ENCODE results near the gene USP17L30.
"Not testable (repeated sequence)": the region's sequence is repeated elsewhere in the genome, so short reads cannot be mapped to it uniquely, and the experiment has no call there.

USP17L30 gene, protein sequence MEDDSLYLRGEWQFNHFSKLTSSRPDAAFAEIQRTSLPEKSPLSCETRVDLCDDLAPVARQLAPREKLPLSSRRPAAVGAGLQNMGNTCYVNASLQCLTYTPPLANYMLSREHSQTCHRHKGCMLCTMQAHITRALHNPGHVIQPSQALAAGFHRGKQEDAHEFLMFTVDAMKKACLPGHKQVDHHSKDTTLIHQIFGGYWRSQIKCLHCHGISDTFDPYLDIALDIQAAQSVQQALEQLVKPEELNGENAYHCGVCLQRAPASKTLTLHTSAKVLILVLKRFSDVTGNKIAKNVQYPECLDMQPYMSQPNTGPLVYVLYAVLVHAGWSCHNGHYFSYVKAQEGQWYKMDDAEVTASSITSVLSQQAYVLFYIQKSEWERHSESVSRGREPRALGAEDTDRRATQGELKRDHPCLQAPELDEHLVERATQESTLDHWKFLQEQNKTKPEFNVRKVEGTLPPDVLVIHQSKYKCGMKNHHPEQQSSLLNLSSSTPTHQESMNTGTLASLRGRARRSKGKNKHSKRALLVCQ

GRCh38 chr4:9362829-9363228, at the start of gene USP17L30:
Gene USP17L30, plus strand, starts transcription at chr4:9363129. Its CDS starts 0 bp downstream, at chr4:9363129.
- DNase-seq: not testable (repeated sequence)

- DNase-seq: not testable (repeated sequence)
Observed at GRCh38 chr4:9324191-9324590, 38.7 kb upstream of the USP17L30 start.

DNA sequence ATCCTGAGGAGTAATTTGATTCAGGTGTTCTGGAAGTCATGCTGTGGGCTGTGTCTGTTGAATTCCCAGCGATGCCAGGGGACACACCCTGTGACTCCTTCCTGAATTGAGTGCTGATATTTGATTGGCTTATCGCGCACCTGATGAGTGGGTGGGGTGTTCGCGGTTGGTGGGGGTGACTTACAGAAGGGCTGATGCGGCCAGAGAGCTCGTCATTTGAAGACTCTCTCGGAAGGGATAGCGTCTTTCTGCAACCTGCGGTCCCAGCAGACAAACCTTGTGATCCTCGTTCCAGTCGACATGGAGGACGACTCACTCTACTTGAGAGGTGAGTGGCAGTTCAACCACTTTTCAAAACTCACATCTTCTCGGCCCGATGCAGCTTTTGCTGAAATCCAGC, 38.1 kb upstream of the USP17L30 start, which contains the start of gene USP17L24:
USP17L24 (plus strand) TSS at position 301 of the 400 bp plus-strand sequence; CDS start at position 301, 0 bp downstream.
- DNase-seq: not testable (repeated sequence)

DNA sequence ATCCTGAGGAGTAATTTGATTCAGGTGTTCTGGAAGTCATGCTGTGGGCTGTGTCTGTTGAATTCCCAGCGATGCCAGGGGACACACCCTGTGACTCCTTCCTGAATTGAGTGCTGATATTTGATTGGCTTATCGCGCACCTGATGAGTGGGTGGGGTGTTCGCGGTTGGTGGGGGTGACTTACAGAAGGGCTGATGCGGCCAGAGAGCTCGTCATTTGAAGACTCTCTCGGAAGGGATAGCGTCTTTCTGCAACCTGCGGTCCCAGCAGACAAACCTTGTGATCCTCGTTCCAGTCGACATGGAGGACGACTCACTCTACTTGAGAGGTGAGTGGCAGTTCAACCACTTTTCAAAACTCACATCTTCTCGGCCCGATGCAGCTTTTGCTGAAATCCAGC, 33.3 kb upstream of the USP17L30 start, which contains the start of gene USP17L25:
USP17L25 (plus strand) TSS at position 301 of the 400 bp plus-strand sequence; CDS start at position 301, 0 bp downstream.
- not testable (repeated sequence) for DNase-seq

GRCh38 chr4:9334358-9334757, 28.6 kb upstream of the USP17L30 start, which contains the start of gene USP17L26:
Gene USP17L26, plus strand, starts transcription at chr4:9334658. Its CDS starts 0 bp downstream, at chr4:9334658.
- DNase-seq: not testable (repeated sequence)

GRCh38 chr4:9339103-9339502, 23.8 kb upstream of the USP17L30 start, which contains the start of gene USP17L5:
Gene USP17L5, plus strand, starts transcription at chr4:9339403. Its CDS starts 0 bp downstream, at chr4:9339403.
- DNase-seq: not testable (repeated sequence)

- not testable (repeated sequence) for DNase-seq
Observed at GRCh38 chr4:9343848-9344247, 19.1 kb upstream of the USP17L30 start, which contains the start of gene USP17L27. Gene USP17L27, plus strand, starts transcription at chr4:9344148. Its CDS starts 0 bp downstream, at chr4:9344148.

- DNase-seq: not testable (repeated sequence)
Observed at GRCh38 chr4:9348593-9348992, 14.3 kb upstream of the USP17L30 start, which contains the start of gene USP17L28. Gene USP17L28, plus strand, starts transcription at chr4:9348893. Its CDS starts 0 bp downstream, at chr4:9348893.

DNA sequence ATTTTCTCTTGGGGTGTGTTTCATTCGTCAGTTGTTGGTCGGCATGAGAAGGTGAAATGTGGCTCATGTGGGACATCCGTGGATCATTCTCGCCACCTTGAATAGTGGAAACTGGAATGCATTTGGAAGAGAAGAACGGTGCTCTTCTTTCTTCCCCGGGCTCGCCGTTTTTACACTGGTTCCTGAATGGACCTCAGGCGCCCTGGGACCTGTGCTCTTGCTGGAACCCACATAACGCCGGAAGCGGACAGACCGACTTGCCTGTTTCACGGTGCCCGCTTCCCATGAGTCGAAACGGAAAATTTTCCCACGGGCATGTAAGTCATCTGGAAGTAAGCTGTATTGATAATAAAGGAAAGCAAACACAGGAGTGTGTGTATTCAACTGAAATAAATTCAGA, 12.1 kb upstream of the USP17L30 start:
- not testable (repeated sequence) for DNase-seq

DNA sequence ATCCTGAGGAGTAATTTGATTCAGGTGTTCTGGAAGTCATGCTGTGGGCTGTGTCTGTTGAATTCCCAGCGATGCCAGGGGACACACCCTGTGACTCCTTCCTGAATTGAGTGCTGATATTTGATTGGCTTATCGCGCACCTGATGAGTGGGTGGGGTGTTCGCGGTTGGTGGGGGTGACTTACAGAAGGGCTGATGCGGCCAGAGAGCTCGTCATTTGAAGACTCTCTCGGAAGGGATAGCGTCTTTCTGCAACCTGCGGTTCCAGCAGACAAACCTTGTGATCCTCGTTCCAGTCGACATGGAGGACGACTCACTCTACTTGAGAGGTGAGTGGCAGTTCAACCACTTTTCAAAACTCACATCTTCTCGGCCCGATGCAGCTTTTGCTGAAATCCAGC, 9.6 kb upstream of the USP17L30 start, which contains the start of gene USP17L29:
USP17L29 (plus strand) TSS at position 301 of the 400 bp plus-strand sequence; CDS start at position 301, 0 bp downstream.
- DNase-seq: not testable (repeated sequence)

- DNase-seq: not testable (repeated sequence)
Observed at GRCh38 chr4:9379881-9380280, 17.0 kb downstream of the USP17L30 start.

- peak in 1 of 4 experiments; percentile 38 for DNase-seq
Observed at GRCh38 chr4:9381012-9381534, 18.1 kb downstream of the USP17L30 start.

GRCh38 chr4:9384126-9384525, 21.2 kb downstream of the USP17L30 start:
- DNase-seq: no peak

- not testable (repeated sequence) for DNase-seq
Observed at GRCh38 chr4:9389001-9389400, 26.1 kb downstream of the USP17L30 start.

DNA sequence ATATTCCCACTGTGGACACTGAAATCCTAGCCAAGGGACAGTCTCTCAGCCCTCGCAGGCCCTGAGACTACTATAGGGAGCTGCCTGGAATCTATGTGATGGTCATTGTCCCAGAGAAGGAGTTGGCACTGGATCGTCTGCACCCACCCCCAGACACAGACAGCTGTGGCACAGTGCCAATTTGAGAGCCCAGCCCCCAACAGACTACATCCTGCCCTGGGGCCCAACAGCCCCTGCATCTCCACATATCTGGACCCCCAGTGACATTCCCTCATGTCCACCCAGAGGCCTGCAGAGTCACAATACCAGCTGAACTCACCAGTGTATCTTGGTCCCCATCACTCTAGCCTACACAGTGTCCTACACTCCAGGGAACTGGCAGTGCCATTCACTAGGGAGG, 42.8 kb downstream of the USP17L30 start:
- not testable (repeated sequence) for DNase-seq

GRCh38 chr4:9406491-9406890, 43.6 kb downstream of the USP17L30 start:
- DNase-seq: not testable (repeated sequence)

GRCh38 chr4:9409793-9410192, 46.9 kb downstream of the USP17L30 start:
- no peak for DNase-seq
